PC-9 (cell line): ENCODE results near the gene MGRN1.

ENCODE experiments used
- EZH2 ChIP-seq: fragments of 200-600 bp; sonication (generic); IDR thresholded peaks from 2 replicates; pipeline ENCODE4 v1.8.0; 2017; ENCODE audit warnings: antibody characterized with exemption, low read depth
- TF ChIP-seq, protein P1 (sequence below): fragments of 200-600 bp; sonication (generic); conservative IDR thresholded peaks from 2 replicates; pipeline ENCODE4 v1.6.1; 2017; ENCODE audit warnings: mixed run types, antibody characterized with exemption, mild to moderate bottlenecking, moderate library complexity

GRCh38 chr16:4651827-4652226 lies 27.2 kb downstream of the MGRN1 start:
- TF ChIP-seq, protein P1, sequence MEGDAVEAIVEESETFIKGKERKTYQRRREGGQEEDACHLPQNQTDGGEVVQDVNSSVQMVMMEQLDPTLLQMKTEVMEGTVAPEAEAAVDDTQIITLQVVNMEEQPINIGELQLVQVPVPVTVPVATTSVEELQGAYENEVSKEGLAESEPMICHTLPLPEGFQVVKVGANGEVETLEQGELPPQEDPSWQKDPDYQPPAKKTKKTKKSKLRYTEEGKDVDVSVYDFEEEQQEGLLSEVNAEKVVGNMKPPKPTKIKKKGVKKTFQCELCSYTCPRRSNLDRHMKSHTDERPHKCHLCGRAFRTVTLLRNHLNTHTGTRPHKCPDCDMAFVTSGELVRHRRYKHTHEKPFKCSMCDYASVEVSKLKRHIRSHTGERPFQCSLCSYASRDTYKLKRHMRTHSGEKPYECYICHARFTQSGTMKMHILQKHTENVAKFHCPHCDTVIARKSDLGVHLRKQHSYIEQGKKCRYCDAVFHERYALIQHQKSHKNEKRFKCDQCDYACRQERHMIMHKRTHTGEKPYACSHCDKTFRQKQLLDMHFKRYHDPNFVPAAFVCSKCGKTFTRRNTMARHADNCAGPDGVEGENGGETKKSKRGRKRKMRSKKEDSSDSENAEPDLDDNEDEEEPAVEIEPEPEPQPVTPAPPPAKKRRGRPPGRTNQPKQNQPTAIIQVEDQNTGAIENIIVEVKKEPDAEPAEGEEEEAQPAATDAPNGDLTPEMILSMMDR = no peak
- no peak for TF ChIP-seq EZH2
